ENCODE measurements around the gene ASCL1.

DNA sequence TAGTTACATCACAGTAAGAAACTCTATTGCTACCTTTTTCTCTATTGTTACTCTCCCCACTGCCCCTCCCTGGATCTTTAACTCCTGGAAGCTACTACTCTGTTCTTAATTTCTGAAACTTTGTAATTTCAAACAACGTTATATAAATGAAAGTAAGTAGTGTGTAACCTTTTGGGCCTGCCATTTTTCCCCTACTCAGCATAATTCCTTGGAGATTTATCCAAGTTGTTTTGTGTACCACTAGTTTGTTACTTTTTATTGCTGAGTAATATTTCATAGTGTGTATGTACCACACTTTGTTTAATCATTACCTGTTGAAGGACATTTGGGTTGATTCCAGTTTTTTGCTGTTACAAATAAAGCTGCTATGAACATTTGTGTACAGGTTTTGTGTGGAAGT is 37.9 kb downstream of the ASCL1 start:
- TF ChIP-seq, protein P1, sequence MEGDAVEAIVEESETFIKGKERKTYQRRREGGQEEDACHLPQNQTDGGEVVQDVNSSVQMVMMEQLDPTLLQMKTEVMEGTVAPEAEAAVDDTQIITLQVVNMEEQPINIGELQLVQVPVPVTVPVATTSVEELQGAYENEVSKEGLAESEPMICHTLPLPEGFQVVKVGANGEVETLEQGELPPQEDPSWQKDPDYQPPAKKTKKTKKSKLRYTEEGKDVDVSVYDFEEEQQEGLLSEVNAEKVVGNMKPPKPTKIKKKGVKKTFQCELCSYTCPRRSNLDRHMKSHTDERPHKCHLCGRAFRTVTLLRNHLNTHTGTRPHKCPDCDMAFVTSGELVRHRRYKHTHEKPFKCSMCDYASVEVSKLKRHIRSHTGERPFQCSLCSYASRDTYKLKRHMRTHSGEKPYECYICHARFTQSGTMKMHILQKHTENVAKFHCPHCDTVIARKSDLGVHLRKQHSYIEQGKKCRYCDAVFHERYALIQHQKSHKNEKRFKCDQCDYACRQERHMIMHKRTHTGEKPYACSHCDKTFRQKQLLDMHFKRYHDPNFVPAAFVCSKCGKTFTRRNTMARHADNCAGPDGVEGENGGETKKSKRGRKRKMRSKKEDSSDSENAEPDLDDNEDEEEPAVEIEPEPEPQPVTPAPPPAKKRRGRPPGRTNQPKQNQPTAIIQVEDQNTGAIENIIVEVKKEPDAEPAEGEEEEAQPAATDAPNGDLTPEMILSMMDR (conservative IDR thresholded peaks at IDR 0.05; ENCODE audit: low read length), result no peak
- TF ChIP-seq EZH2phosphoT487 (IDR thresholded peaks at IDR 0.05; ENCODE audit: borderline replicate concordance, low read depth, low read length), result no peak

Data from OCI-LY7 (cell line).